SU-DHL-6 (cell line): ENCODE results near the gene GASK1B.

Source experiments
- H2AFZ ChIP-seq: fragments of 200-600 bp; sonication (generic); 2 replicates; pipeline ENCODE4 v1.6.1; 2014; ENCODE audit warnings: low read depth, mild to moderate bottlenecking, moderate library complexity, mixed read lengths, antibody characterized with exemption, low read length; ENCODE audit not compliant: severe bottlenecking
- H3F3A ChIP-seq: fragments of 200-600 bp; shearing (Covaris generic); 2 replicates; pipeline ENCODE4 v1.6.0; 2016; ENCODE audit warnings: antibody characterized with exemption, mild to moderate bottlenecking; ENCODE audit not compliant: insufficient read depth
- H3K27ac ChIP-seq: fragments of 200-600 bp; sonication (generic); 2 replicates; pipeline ENCODE4 v1.5.1; 2016; ENCODE audit warnings: low read depth, mild to moderate bottlenecking, low read length, moderate library complexity, mixed read lengths
- H3K27me3 ChIP-seq: fragments of 200-600 bp; sonication (generic), shearing (Covaris generic); 2 replicates; pipeline ENCODE4 v1.6.0; 2014; ENCODE audit warnings: mild to moderate bottlenecking, low read length
- H3K36me3 ChIP-seq: fragments of 200-600 bp; sonication (generic); 2 replicates; pipeline ENCODE4 v1.6.1; 2014; ENCODE audit warnings: mild to moderate bottlenecking, low read length, mixed read lengths
- H3K4me2 ChIP-seq: fragments of 300-600, 200-600 bp; shearing (Covaris generic), sonication (generic); 2 replicates; pipeline ENCODE4 v1.6.0; 2014; ENCODE audit warnings: low read length, low read depth, mild to moderate bottlenecking; ENCODE audit not compliant: poor library complexity, severe bottlenecking
- H3K4me3 ChIP-seq: fragments of 200-600 bp; sonication (generic); 2 replicates; pipeline ENCODE4 v1.5.1; 2014; ENCODE audit warnings: antibody characterized with exemption, low read length, mild to moderate bottlenecking, mixed read lengths; ENCODE audit not compliant: insufficient read depth, poor library complexity, severe bottlenecking
- H3K79me2 ChIP-seq: fragments of 200-600 bp; sonication (generic); 2 replicates; pipeline ENCODE4 v1.6.1; 2014; ENCODE audit warnings: mild to moderate bottlenecking, low read length, moderate library complexity; ENCODE audit not compliant: insufficient read depth
- H3K9ac ChIP-seq: fragments of 200-600 bp; sonication (generic); 2 replicates; pipeline ENCODE4 v1.7.0; 2014; ENCODE audit warnings: mild to moderate bottlenecking, low read length
- H3K9me2 ChIP-seq: fragments of 200-600 bp; sonication (generic); replicated peaks from 2 replicates; pipeline ENCODE4 v1.6.1; 2014; ENCODE audit warnings: low read length; ENCODE audit not compliant: insufficient read depth
- H3K9me3 ChIP-seq: fragments of 200-600 bp; sonication (generic); 2 replicates; pipeline ENCODE4 v1.6.1; 2014; ENCODE audit warnings: low read length, mixed read lengths; ENCODE audit not compliant: insufficient read depth
- H4K20me1 ChIP-seq: fragments of 200-600 bp; sonication (generic); 2 replicates; pipeline ENCODE4 v1.6.1; 2014; ENCODE audit warnings: low read depth, mild to moderate bottlenecking, antibody characterized with exemption, low read length, moderate library complexity, mixed read lengths
- CTCF ChIP-seq: fragments of 200-600 bp; sonication (generic); IDR thresholded peaks from one replicate; pipeline ENCODE4 v1.5.1; 2017; ENCODE audit warnings: antibody characterized with exemption, mild to moderate bottlenecking, low read length, moderate library complexity; ENCODE audit not compliant: insufficient read depth, poor library complexity, severe bottlenecking
- EZH2phosphoT487 ChIP-seq: fragments of 200-600 bp; sonication (generic), shearing (Covaris generic); conservative IDR thresholded peaks from 2 replicates; pipeline ENCODE4 v1.6.1; 2018; ENCODE audit warnings: mild to moderate bottlenecking, antibody characterized with exemption, low read length, moderate library complexity, mixed read lengths

Gene GASK1B

GRCh38 chr4:158214856-158215255 lies 42.0 kb upstream of the GASK1B start:
- no peak overlapping the region for H3K4me3 ChIP-seq
- H2AFZ ChIP-seq: no peak overlapping the region
- H3K79me2 ChIP-seq: no peaks in the 10 kb centered on the region
- no peaks in the 10 kb centered on the region for H3F3A ChIP-seq
- H3K36me3 ChIP-seq: no peaks in the 10 kb centered on the region
- H3K4me2 ChIP-seq: no peak overlapping the region
- no peak overlapping the region for H3K27ac ChIP-seq
- TF ChIP-seq EZH2phosphoT487 (no peak), CTCF (no peak)
- no peak overlapping the region for H3K9ac ChIP-seq
- H4K20me1 ChIP-seq: no peaks in the 10 kb centered on the region
- H3K27me3 ChIP-seq: no peaks in the 10 kb centered on the region
- H3K9me2 ChIP-seq: no peaks in the 10 kb centered on the region
- no peaks in the 10 kb centered on the region for H3K9me3 ChIP-seq

- no peak overlapping the region for H2AFZ ChIP-seq
These were observed 40.6 kb upstream of the GASK1B start for GRCh38 chr4:158213466-158213865.

GRCh38 chr4:158211222-158211621 lies 38.4 kb upstream of the GASK1B start:
- no peaks in the 10 kb centered on the region for H3K36me3 ChIP-seq
- H2AFZ ChIP-seq: no peak overlapping the region
- no peak overlapping the region for H3K27ac ChIP-seq
- H3K9ac ChIP-seq: no peak overlapping the region
- H3K27me3 ChIP-seq: no peaks in the 10 kb centered on the region
- H3K9me2 ChIP-seq: no peaks in the 10 kb centered on the region
- H3K79me2 ChIP-seq: no peaks in the 10 kb centered on the region
- TF ChIP-seq EZH2phosphoT487: no peak
- TF ChIP-seq CTCF: no peak
- H4K20me1 ChIP-seq: no peaks in the 10 kb centered on the region
- no peak overlapping the region for H3K4me2 ChIP-seq
- H3F3A ChIP-seq: no peaks in the 10 kb centered on the region
- no peaks in the 10 kb centered on the region for H3K9me3 ChIP-seq
- no peak overlapping the region for H3K4me3 ChIP-seq

More at GRCh38 chr4:158213466-158213865, 40.6 kb upstream of the GASK1B start:
- no peaks in the 10 kb centered on the region for H3K36me3 ChIP-seq
- H3F3A ChIP-seq: no peaks in the 10 kb centered on the region
- H3K9ac ChIP-seq: no peak overlapping the region
- no peak for TF ChIP-seq CTCF
- no peak for TF ChIP-seq EZH2phosphoT487
- H3K27me3 ChIP-seq: no peaks in the 10 kb centered on the region
- H3K4me2 ChIP-seq: no peak overlapping the region
- no peaks in the 10 kb centered on the region for H3K9me2 ChIP-seq
- no peak overlapping the region for H3K27ac ChIP-seq
- H3K4me3 ChIP-seq: no peak overlapping the region
- no peaks in the 10 kb centered on the region for H4K20me1 ChIP-seq
- H3K9me3 ChIP-seq: no peaks in the 10 kb centered on the region
- no peaks in the 10 kb centered on the region for H3K79me2 ChIP-seq
